Psoas muscle (tissue), 8 donors: ENCODE results near the gene CD4. TPM values are rescaled to one million over a fixed set of nuclear protein-coding genes. Genes with fewer than 3 reads are reported as not detected.

Source experiments
- ATAC-seq, 4 donors: fragments of 200-7000 bp; cut with Tn5 transposase; one replicate each; pipeline ENCODE4 v1.9.1; 2020; ENCODE audit warnings: moderate library complexity in 3 of 4, mild to moderate bottlenecking in 2 of 4
- DNase-seq, 2 donors: peaks; one replicate each; pipeline ENCODE4 v3.0.0-alpha.2; 2020
- H3K27ac ChIP-seq: fragments of 200-600 bp; one replicate; pipeline ENCODE4 v1.8.0; 2022
- H3K27me3 ChIP-seq, 3 donors: fragments of 200-600 bp in 1 of 3; one replicate each; pipeline versions ENCODE4 v1.6.1 to v1.8.0; 2013 to 2022; ENCODE audit warnings: low read length in 2 of 3, mild to moderate bottlenecking in 2 of 3, moderate library complexity in 1 of 3; ENCODE audit not compliant: insufficient read depth in 3 of 3
- H3K36me3 ChIP-seq, 2 donors: fragments of 200-600 bp in 1 of 2; one replicate each; pipeline versions ENCODE4 v1.6.1 to v1.8.0; 2013 to 2022; ENCODE audit warnings: low read depth in 1 of 2, mild to moderate bottlenecking in 1 of 2, moderate library complexity in 1 of 2; ENCODE audit not compliant: insufficient read depth in 1 of 2
- H3K4me1 ChIP-seq: fragments of 200-600 bp; one replicate; pipeline ENCODE4 v1.8.0; 2022
- H3K4me3 ChIP-seq: fragments of 200-600 bp; one replicate; pipeline ENCODE4 v1.8.0; 2022; ENCODE audit warnings: mild to moderate bottlenecking
- H3K9me3 ChIP-seq: fragments of 200-600 bp; one replicate; pipeline ENCODE4 v1.8.0; 2022
- WGBS, 3 donors: extraction: QIAGEN DNeasy Blood & Tissue Kit; methylation state at CpG; one replicate each; pipeline versions ENCODE4 v1.1.6 to v1.1.7; 2013; 5-methylcytosine and 5-hydroxymethylcytosine counted together
- intact Hi-C, 2 donors: fragments of 100-400 bp; cut with DNase I; formaldehyde crosslinking; loops; one replicate each; pipeline versions ENCODE4 v1.11.0 to v1.14.2; 2022
- polyA plus RNA-seq, 3 donors: library from polyadenylated mRNA; stranded (reverse); fragments of 200-250 nt; gene quantifications; one replicate each; pipeline ENCODE4 v1.2.3, GENCODE V29; 2013
- total RNA-seq, 4 donors: library from RNA; stranded (reverse); fragmentation: NEBNext Ultra II Directional in 2 of 4; extraction: Animal tissue kit (Norgen Biotek cat#: 25700) in 2 of 4; gene quantifications; one replicate each; pipeline versions ENCODE4 v1.2.1 to v1.2.4, GENCODE V29; 2021 to 2023
- TF ChIP-seq, protein P1 (sequence below): fragments of 200-600 bp; IDR thresholded peaks from one replicate; pipeline ENCODE4 v1.8.0; 2022; ENCODE audit warnings: antibody characterized with exemption
- donor health status: healthy with polysubstance abuse.
- donor health status: DM: no; HTN: no; CAD: no; lungs with moderate emphysema.
- donor health status: Bipolar disorder and iron deficiency.
- donor health status: healthy.
- donor health status: DM: yes; HTN: yes; CAD: no.
- donor health status: DM: no; HTN: no; CAD: no.
- donor health status: DM: no; HTN: no; CAD: no.
- donor health status: DM: yes; HTN: yes; CAD: no.

CD4 gene
- total and polyA plus RNA-seq, 7 donors: 0.47 to 4.9 (median 2.3) TPM

DNA sequence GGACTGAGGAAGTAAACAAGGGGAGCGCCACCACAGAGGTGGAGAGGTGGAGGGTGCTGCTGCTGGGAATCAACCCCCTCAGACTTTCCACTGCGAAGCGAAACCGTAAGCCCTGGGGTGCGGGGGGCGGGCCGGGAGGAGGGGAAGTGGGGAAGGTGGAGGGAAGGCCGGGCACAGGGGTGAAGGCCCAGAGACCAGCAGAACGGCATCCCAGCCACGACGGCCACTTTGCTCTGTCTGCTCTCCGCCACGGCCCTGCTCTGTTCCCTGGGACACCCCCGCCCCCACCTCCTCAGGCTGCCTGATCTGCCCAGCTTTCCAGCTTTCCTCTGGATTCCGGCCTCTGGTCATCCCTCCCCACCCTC lies 17.0 kb upstream of the CD4 start, which contains the start of gene LAG3:
LAG3 (plus strand) TSS at position 190 of the 365 bp plus-strand sequence. CDS start 333 bp downstream, outside the sequence.
- 47 to 69% (median 66%) methylated on average over 6 to 15 of the region's 15 CpGs for WGBS, 3 donors
- TF ChIP-seq, protein P1, sequence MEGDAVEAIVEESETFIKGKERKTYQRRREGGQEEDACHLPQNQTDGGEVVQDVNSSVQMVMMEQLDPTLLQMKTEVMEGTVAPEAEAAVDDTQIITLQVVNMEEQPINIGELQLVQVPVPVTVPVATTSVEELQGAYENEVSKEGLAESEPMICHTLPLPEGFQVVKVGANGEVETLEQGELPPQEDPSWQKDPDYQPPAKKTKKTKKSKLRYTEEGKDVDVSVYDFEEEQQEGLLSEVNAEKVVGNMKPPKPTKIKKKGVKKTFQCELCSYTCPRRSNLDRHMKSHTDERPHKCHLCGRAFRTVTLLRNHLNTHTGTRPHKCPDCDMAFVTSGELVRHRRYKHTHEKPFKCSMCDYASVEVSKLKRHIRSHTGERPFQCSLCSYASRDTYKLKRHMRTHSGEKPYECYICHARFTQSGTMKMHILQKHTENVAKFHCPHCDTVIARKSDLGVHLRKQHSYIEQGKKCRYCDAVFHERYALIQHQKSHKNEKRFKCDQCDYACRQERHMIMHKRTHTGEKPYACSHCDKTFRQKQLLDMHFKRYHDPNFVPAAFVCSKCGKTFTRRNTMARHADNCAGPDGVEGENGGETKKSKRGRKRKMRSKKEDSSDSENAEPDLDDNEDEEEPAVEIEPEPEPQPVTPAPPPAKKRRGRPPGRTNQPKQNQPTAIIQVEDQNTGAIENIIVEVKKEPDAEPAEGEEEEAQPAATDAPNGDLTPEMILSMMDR: no peak
- no peak for DNase-seq
- ATAC-seq: no peak
- peaks cover 0 to 2% (median 0%) of the 10 kb centered on the region in 3 donors for H3K27me3 ChIP-seq
- H3K9me3 ChIP-seq: no peaks in the 10 kb centered on the region
- no peak within 1 kb of the TSS for H3K4me3 ChIP-seq
- H3K36me3 ChIP-seq: no peaks in the 10 kb centered on the region
- no peak within 1 kb of the TSS for H3K27ac ChIP-seq
- peaks cover 14% of the 10 kb centered on the region for H3K4me1 ChIP-seq
- intact Hi-C loops: no loop called here

DNA sequence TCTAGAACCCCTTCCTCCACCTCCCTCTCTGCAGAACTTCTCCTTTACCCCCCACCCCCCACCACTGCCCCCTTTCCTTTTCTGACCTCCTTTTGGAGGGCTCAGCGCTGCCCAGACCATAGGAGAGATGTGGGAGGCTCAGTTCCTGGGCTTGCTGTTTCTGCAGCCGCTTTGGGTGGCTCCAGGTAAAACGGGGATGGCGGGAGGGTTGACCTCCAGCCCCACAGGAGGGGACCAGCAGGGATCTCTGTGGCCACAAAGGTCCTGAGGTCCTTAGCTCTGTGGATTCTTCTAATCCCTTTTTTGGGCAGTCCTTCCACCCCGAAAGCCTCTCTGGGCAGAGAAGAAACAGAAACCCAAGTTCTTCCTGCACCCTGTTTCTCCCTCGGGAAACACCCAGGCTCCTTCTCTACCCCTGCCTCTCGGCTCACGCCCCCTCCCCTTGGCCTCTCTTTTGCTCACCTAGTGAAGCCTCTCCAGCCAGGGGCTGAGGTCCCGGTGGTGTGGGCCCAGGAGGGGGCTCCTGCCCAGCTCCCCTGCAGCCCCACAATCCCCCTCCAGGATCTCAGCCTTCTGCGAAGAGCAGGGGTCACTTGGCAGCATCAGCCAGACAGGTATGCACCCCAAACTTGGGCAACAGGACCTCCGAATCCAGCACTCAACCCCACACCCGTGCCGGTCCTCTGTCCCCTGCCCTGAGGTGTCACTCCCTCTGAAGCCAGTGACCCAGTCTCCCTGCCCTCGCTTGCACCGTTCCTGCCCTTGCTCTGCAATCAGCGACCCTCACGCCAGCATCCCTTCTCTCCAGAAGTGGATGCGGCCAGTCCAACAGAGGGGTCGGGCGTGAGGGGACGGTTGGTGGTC lies 16.4 kb upstream of the CD4 start:
- H3K4me3 ChIP-seq: no peak overlapping the region
- peaks cover 0 to 2% (median 0%) of the 10 kb centered on the region in 3 donors for H3K27me3 ChIP-seq
- no peak for DNase-seq
- 71 to 81% (median 76%) methylated on average over 21 of the region's 21 CpGs for WGBS, 3 donors
- no peak overlapping the region for H3K27ac ChIP-seq
- no peaks in the 10 kb centered on the region for H3K36me3 ChIP-seq
- no peaks in the 10 kb centered on the region for H3K9me3 ChIP-seq
- intact Hi-C loops: no loop called here
- ATAC-seq: no peak
- TF ChIP-seq, protein P1: no peak
- H3K4me1 ChIP-seq: peaks cover 13% of the 10 kb centered on the region

GRCh38 chr12:6773590-6774351 lies 15.6 kb upstream of the CD4 start:
- Histone ChIP-seq H3K27ac (no peak overlapping the region), H3K4me3 (peak overlapping the region; percentile 4), H3K9me3 (no peaks in the 10 kb centered on the region), H3K27me3 (peaks cover 0 to 2% (median 0%) of the 10 kb centered on the region in 3 donors), H3K4me1 (peaks cover 10% of the 10 kb centered on the region), H3K36me3 (no peaks in the 10 kb centered on the region)
- WGBS, 3 donors: 51 to 58% (median 52%) methylated on average over 50 to 60 of the region's 60 CpGs
- DNase-seq (no peak), ATAC-seq (no peak)
- TF ChIP-seq, protein P1: no peak
- intact Hi-C loops: no loop called here

DNA sequence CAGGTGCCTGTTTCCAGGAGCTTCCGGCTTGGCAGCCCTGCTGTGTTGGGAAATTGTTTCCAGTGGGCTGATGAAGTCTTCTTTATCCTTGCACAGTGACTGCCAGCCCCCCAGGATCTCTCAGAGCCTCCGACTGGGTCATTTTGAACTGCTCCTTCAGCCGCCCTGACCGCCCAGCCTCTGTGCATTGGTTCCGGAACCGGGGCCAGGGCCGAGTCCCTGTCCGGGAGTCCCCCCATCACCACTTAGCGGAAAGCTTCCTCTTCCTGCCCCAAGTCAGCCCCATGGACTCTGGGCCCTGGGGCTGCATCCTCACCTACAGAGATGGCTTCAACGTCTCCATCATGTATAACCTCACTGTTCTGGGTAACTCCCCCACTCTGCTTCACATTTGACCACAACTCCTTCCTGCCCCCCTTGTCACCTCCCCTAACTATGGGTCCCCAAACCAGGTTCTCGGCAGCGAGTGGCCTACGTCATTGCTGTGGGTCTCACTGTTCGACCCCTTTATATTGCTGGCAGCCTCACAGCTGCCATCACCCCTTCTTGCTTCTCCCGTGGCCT lies 14.7 kb upstream of the CD4 start:
- no peaks in the 10 kb centered on the region for H3K9me3 ChIP-seq
- no peaks in the 10 kb centered on the region for H3K36me3 ChIP-seq
- DNase-seq: no peak
- 84 to 87% (median 85%) methylated on average over 15 of the region's 15 CpGs for WGBS, 3 donors
- no peak overlapping the region for H3K27ac ChIP-seq
- peaks cover 5% of the 10 kb centered on the region for H3K4me1 ChIP-seq
- TF ChIP-seq, protein P1: no peak
- intact Hi-C loops: loop anchor here in 1 of 2 donors (5.0 kb wide), 1 partner anchor 37 kb away; no protein-coding TSS in a partner anchor
- no peak for ATAC-seq
- H3K4me3 ChIP-seq: no peak overlapping the region
- peaks cover 0 to 2% (median 0%) of the 10 kb centered on the region in 3 donors for H3K27me3 ChIP-seq
